ENCODE data around the gene RMND5B. TPM values are rescaled to one million over a fixed set of nuclear protein-coding genes. Genes with fewer than 3 reads are reported as not detected.

Gene RMND5B
- polyA plus RNA-seq, 1 of the 3 experiments (the other 2 are of a cell fraction): 42.8 TPM

- no peak for DNase-seq
- Histone ChIP-seq H3K79me2 (ENCODE audit: insufficient read depth) (no peaks in the 10 kb centered on the region), H3K36me3 (replicated peaks in 1 of 2; ENCODE audit: control insufficient read depth in 1 of 2, insufficient read depth in 2 of 2, low read length in 1 of 2) (no peaks in the 10 kb centered on the region), H3K9me2 (no peaks in the 10 kb centered on the region), H3K4me2 (no peak overlapping the region), H3K9ac (no peak overlapping the region), H3K4me3 (ENCODE audit: low read depth in 2 of 2, low read length in 1 of 2) (no peak overlapping the region), H3K9me3 (no peaks in the 10 kb centered on the region), H4K20me1 (ENCODE audit: insufficient read depth) (no peaks in the 10 kb centered on the region), H3K27me3 (ENCODE audit: insufficient read depth) (no peaks in the 10 kb centered on the region), H3F3A (replicated peaks; ENCODE audit: insufficient read depth) (no peaks in the 10 kb centered on the region), H3K27ac (ENCODE audit: low read depth in 2 of 2, low read length in 1 of 2) (no peak overlapping the region), H3K4me1 (ENCODE audit: control insufficient read depth in 1 of 2, insufficient read depth in 2 of 2, low read depth in 1 of 2, low read length in 1 of 2) (peaks cover 0 to 29% of the 10 kb centered on the region in 2 experiments; a peak in 1 of 4 replicates), H2AFZ (ENCODE audit: low read depth) (no peak overlapping the region)
- ChIA-PET POLR2A (no interaction called here), CTCF (interaction anchor here (1.1 to 9.4 kb wide), 6 partner anchors 10 to 467 kb away, joined by 3 to 116 read pairs (median 3); partner anchors contain the start of genes COL23A1 and N4BP3)
- 89% methylated on average over 11 of the region's 13 CpGs for WGBS (ENCODE audit: low lambda C conversion rate)
- no peak for TF ChIP-seq ELF1 (IDR thresholded peaks at IDR 0.05)
- TF ChIP-seq FOSL2 (IDR thresholded peaks at IDR 0.05; ENCODE audit: borderline replicate concordance, low read depth): no peak
- TF ChIP-seq TCF12 (IDR thresholded peaks at IDR 0.05): no peak
- TF ChIP-seq USF1 (IDR thresholded peaks at IDR 0.05; ENCODE audit: borderline replicate concordance, low read depth): no peak
- no peak for TF ChIP-seq NRF1 (IDR thresholded peaks at IDR 0.05; ENCODE audit: low read depth, low read length)
- no peak for TF ChIP-seq CTCF (IDR thresholded peaks at IDR 0.05)
- no peak for TF ChIP-seq TAF1 (IDR thresholded peaks at IDR 0.05; ENCODE audit: borderline replicate concordance, low read depth, low read length)
- no peak for TF ChIP-seq CHD2 (IDR thresholded peaks at IDR 0.05; ENCODE audit: low read length, partially characterized antibody)
- no peak for TF ChIP-seq MXI1 (IDR thresholded peaks at IDR 0.05; ENCODE audit: low read depth, low read length)
- no peak for TF ChIP-seq TEAD4 (IDR thresholded peaks at IDR 0.05; ENCODE audit: borderline replicate concordance, insufficient read depth)
- TF ChIP-seq USF2 (IDR thresholded peaks at IDR 0.05; ENCODE audit: borderline replicate concordance, low read depth, low read length): no peak
- no peak for TF ChIP-seq SIN3A (IDR thresholded peaks at IDR 0.05; ENCODE audit: borderline replicate concordance, low read depth, low read length)
- no peak for TF ChIP-seq EZH2phosphoT487 (IDR thresholded peaks at IDR 0.05; ENCODE audit: borderline replicate concordance, low read depth)
- no peak for TF ChIP-seq PBX3 (IDR thresholded peaks at IDR 0.05)
These were observed 7.5 kb upstream of the RMND5B start for GRCh38 chr5:178123094-178123965.
